GM12801 (cell line): Measurements from ENCODE around the gene PRKACA.

ENCODE experiments used
- CTCF ChIP-seq: IDR thresholded peaks from one replicate; pipeline ENCODE4 v1.5.1; 2011; ENCODE audit warnings: control low read depth; ENCODE audit not compliant: insufficient read length; ENCODE audit errors: extremely low read depth

Gene PRKACA

GRCh38 chr19:14103310-14103709 is 14.3 kb downstream of the PRKACA start:
- no peak for TF ChIP-seq CTCF

- no peak for TF ChIP-seq CTCF
Observed at GRCh38 chr19:14102756-14103155, 14.8 kb downstream of the PRKACA start.

GRCh38 chr19:14102102-14102696 is 15.4 kb downstream of the PRKACA start:
- TF ChIP-seq CTCF = no peak

GRCh38 chr19:14101003-14101545 is 16.5 kb downstream of the PRKACA start:
- no peak for TF ChIP-seq CTCF

- TF ChIP-seq CTCF = no peak
Observed at GRCh38 chr19:14097532-14098151, 19.9 kb downstream of the PRKACA start.

GRCh38 chr19:14096272-14096992 is 21.1 kb downstream of the PRKACA start:
- no peak for TF ChIP-seq CTCF

GRCh38 chr19:14094854-14095253 is 22.7 kb downstream of the PRKACA start:
- TF ChIP-seq CTCF = no peak
